Testis (tissue), 3 donors: ENCODE data around the gene SPOP. TPM values are rescaled to one million over a fixed set of nuclear protein-coding genes. Genes with fewer than 3 reads are reported as not detected.

Source experiments
- DNase-seq: peaks from one replicate; pipeline ENCODE4 v3.0.0-alpha.2; 2019
- H3K27ac ChIP-seq, 2 donors: fragments of 200-600 bp; sonication (generic); one replicate each; pipeline ENCODE4 v1.5.1; 2019
- H3K27me3 ChIP-seq: fragments of 200-600 bp; sonication (generic); one replicate; pipeline ENCODE4 v1.5.1; 2019
- H3K36me3 ChIP-seq: fragments of 200-600 bp; sonication (generic); one replicate; pipeline ENCODE4 v1.5.1; 2017; ENCODE audit warnings: low read depth; ENCODE audit errors: missing control alignments
- H3K4me1 ChIP-seq: fragments of 200-600 bp; sonication (generic); one replicate; pipeline ENCODE4 v1.5.1; 2019
- H3K4me3 ChIP-seq, 2 donors: fragments of 200-600 bp; sonication (generic); one replicate each; pipeline ENCODE4 v1.5.1; 2017 to 2019
- H3K9me3 ChIP-seq: fragments of 200-600 bp; sonication (generic); one replicate; pipeline ENCODE4 v1.5.1; 2017
- POLR2A ChIP-seq: fragments of 450-650 bp; IDR thresholded peaks from one replicate; pipeline ENCODE4 v1.6.1; 2017; ENCODE audit warnings: antibody characterized with exemption, mild to moderate bottlenecking, moderate library complexity
- WGBS, 2 donors: methylation state at CpG; one replicate each; pipeline ENCODE4 v1.1.5; 2018; 5-methylcytosine and 5-hydroxymethylcytosine counted together
- intact Hi-C: fragments of 100-400 bp; cut with DNase I; formaldehyde crosslinking; loops from one replicate; pipeline ENCODE4 v1.15.1; 2023; ENCODE audit warnings: low total_unique reads
- polyA plus RNA-seq: library from polyadenylated mRNA; stranded (reverse); fragments of 350-450 nt; fragmentation: Illumina TruSeq; extraction: RNeasy Lipid Tissue Mini Kit (QIAGEN cat#74804); gene quantifications from one replicate; pipeline ENCODE4 v1.2.3, GENCODE V29; 2014; ENCODE audit warnings: low read depth, low replicate concordance; ENCODE audit not compliant: insufficient read depth
- total RNA-seq, 2 donors: library from RNA; depleted of rRNA; stranded (reverse); fragments of >200 nt; gene quantifications; one replicate each; pipeline ENCODE4 v1.2.3, GENCODE V29; 2016
- TF ChIP-seq, protein P1 (sequence below), 3 experiments: fragments of 450-650 bp in 2 of 3; fragments of 200-600 bp in 1 of 3; sonication (generic) in 1 of 3; IDR thresholded peaks; one replicate each; pipeline ENCODE4 v1.5.1; 2016 to 2019; ENCODE audit warnings: antibody characterized with exemption in 3 of 3, mild to moderate bottlenecking in 2 of 3, moderate library complexity in 1 of 3

Gene SPOP
- total and polyA plus RNA-seq, 3 donors from 2014 or later = 39.6 to 60.6 (median 52.0) TPM

- 83 to 84% methylated on average over 4 of the region's 4 CpGs for WGBS, 2 donors
- Histone ChIP-seq H3K4me3 (no peak overlapping the region), H3K9me3 (no peaks in the 10 kb centered on the region), H3K27me3 (no peaks in the 10 kb centered on the region), H3K4me1 (peaks cover 11% of the 10 kb centered on the region), H3K27ac (no peak overlapping the region), H3K36me3 (no peaks in the 10 kb centered on the region)
- TF ChIP-seq, protein P1, sequence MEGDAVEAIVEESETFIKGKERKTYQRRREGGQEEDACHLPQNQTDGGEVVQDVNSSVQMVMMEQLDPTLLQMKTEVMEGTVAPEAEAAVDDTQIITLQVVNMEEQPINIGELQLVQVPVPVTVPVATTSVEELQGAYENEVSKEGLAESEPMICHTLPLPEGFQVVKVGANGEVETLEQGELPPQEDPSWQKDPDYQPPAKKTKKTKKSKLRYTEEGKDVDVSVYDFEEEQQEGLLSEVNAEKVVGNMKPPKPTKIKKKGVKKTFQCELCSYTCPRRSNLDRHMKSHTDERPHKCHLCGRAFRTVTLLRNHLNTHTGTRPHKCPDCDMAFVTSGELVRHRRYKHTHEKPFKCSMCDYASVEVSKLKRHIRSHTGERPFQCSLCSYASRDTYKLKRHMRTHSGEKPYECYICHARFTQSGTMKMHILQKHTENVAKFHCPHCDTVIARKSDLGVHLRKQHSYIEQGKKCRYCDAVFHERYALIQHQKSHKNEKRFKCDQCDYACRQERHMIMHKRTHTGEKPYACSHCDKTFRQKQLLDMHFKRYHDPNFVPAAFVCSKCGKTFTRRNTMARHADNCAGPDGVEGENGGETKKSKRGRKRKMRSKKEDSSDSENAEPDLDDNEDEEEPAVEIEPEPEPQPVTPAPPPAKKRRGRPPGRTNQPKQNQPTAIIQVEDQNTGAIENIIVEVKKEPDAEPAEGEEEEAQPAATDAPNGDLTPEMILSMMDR (IDR thresholded peaks at IDR 0.05) = no peak
- TF ChIP-seq POLR2A = no peak
- no peak for DNase-seq
- intact Hi-C loops = no loop called here
Measured at GRCh38 chr17:49595328-49595727, 82.6 kb downstream of the SPOP start.

DNA sequence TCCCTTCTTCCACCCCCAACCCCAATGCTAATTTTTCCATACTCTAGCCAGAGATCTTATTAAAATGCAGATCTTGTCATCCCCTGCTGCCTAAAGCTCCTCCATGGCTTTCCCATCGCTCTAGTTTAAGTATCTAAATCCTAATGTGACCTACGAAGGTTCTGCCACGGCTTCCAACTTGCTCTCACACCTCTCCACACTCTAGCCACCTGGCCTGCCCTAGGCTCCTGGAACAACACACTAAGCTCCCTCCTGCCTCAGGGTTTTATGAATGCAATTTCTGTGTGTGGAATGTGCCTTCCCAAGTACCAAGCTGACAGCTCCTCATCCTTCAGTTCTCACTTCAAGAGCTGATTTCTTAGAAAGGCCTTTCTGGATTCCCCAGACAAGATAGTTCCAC, 85.6 kb downstream of the SPOP start:
- Histone ChIP-seq H3K27ac (no peak overlapping the region), H3K9me3 (no peaks in the 10 kb centered on the region), H3K4me3 (no peak overlapping the region), H3K36me3 (no peaks in the 10 kb centered on the region), H3K27me3 (no peaks in the 10 kb centered on the region), H3K4me1 (peaks cover 11% of the 10 kb centered on the region)
- TF ChIP-seq, protein P1 (IDR thresholded peaks at IDR 0.05) = no peak
- TF ChIP-seq POLR2A = no peak
- intact Hi-C loops = no loop called here
- DNase-seq = no peak
- WGBS, 2 donors = 93% methylated on average over 3 of the region's 3 CpGs

- Histone ChIP-seq H3K9me3 (no peaks in the 10 kb centered on the region), H3K4me1 (no peaks in the 10 kb centered on the region), H3K27me3 (no peaks in the 10 kb centered on the region), H3K27ac (no peak overlapping the region), H3K36me3 (no peaks in the 10 kb centered on the region), H3K4me3 (no peak overlapping the region)
- DNase-seq = no peak
- intact Hi-C loops = no loop called here
- TF ChIP-seq POLR2A = no peak
- WGBS, 2 donors = 86 to 91% methylated on average over 4 of the region's 4 CpGs
Measured at GRCh38 chr17:49590874-49591273, 87.0 kb downstream of the SPOP start.

DNA sequence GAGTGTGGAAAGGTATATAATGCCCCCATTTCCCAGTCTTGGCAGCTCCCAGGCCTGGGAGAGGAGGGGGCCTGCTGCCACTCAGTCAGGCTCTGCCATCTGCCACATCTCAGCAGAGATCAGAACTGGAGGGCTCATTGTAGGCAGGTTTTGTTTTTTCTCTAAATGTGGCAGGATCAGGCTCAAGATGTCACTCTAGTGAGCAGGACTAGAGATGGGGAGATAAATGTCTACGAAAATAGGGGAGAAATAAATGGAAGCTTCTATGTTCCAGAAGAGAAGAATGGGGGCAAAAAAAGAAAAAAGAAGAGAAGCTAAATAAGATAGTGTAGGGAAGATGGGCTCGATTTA, 88.3 kb downstream of the SPOP start:
- intact Hi-C loops = no loop called here
- TF ChIP-seq POLR2A = no peak
- TF ChIP-seq, protein P1 (IDR thresholded peaks at IDR 0.05) = no peak
- Histone ChIP-seq H3K9me3 (no peaks in the 10 kb centered on the region), H3K36me3 (no peaks in the 10 kb centered on the region), H3K27ac (no peak overlapping the region), H3K4me1 (no peaks in the 10 kb centered on the region), H3K4me3 (no peak overlapping the region), H3K27me3 (no peaks in the 10 kb centered on the region)
- 86 to 93% methylated on average over 2 of the region's 2 CpGs for WGBS, 2 donors
- no peak for DNase-seq

- Histone ChIP-seq H3K36me3 (no peaks in the 10 kb centered on the region), H3K9me3 (no peaks in the 10 kb centered on the region), H3K27me3 (no peaks in the 10 kb centered on the region), H3K4me1 (no peaks in the 10 kb centered on the region), H3K4me3 (no peak overlapping the region), H3K27ac (no peak overlapping the region)
- WGBS, 2 donors = 73 to 90% methylated on average over 6 to 8 of the region's 8 CpGs
- DNase-seq = no peak
- intact Hi-C loops = no loop called here
- TF ChIP-seq, protein P1 (IDR thresholded peaks at IDR 0.05) = no peak
- no peak for TF ChIP-seq POLR2A
Measured at GRCh38 chr17:49588726-49589576, 88.9 kb downstream of the SPOP start.
